Cardiac septum (tissue), 1 donor: ENCODE results near the gene FGF1. TPM values are rescaled to one million over a fixed set of nuclear protein-coding genes. Genes with fewer than 3 reads are reported as not detected.
A peak's percentile ranks its signal among the peaks of the same experiment; 100 is the strongest.

Experiments
- DNase-seq: peaks from one replicate; pipeline ENCODE4 v3.0.0-alpha.2; 2020; ENCODE audit warnings: low spot score
- intact Hi-C: fragments of 100-400 bp; cut with DNase I; formaldehyde crosslinking; loops from one replicate; pipeline ENCODE4 v1.14.0; 2022
- long read RNA-seq: library from polyadenylated mRNA; unstranded; transcript quantifications from one replicate; pipeline ENCODE4 v2.0.0, GENCODE V29; 2021
- total RNA-seq: library from RNA; stranded (reverse); fragmentation: NEBNext Ultra II Directional; extraction: Animal tissue kit (Norgen Biotek cat#: 25700); gene quantifications from one replicate; pipeline ENCODE4 v1.2.1, GENCODE V29; 2021
- donor health status: DM: no; HTN: no; CAD: no.

FGF1 gene
- total RNA-seq: 70.2 TPM
- long read RNA-seq, full-length matches to known transcripts: 65 of 115 reads
- long read RNA-seq, partial matches to known transcripts: 6 of 115 reads
- long read RNA-seq, other reads (novel, unspliced or antisense): 44 of 115 reads

- peak; percentile 85 for DNase-seq
- intact Hi-C loops: no loop called here
Observed at GRCh38 chr5:142685418-142686209, at the start of gene FGF1. FGF1 (minus strand) TSS chr5:142686090; CDS start chr5:142614127, 71,963 bp downstream.

- DNase-seq: no peak
- intact Hi-C loops: no loop called here
Observed at GRCh38 chr5:142727735-142728047, 41.8 kb upstream of the FGF1 start.

DNA sequence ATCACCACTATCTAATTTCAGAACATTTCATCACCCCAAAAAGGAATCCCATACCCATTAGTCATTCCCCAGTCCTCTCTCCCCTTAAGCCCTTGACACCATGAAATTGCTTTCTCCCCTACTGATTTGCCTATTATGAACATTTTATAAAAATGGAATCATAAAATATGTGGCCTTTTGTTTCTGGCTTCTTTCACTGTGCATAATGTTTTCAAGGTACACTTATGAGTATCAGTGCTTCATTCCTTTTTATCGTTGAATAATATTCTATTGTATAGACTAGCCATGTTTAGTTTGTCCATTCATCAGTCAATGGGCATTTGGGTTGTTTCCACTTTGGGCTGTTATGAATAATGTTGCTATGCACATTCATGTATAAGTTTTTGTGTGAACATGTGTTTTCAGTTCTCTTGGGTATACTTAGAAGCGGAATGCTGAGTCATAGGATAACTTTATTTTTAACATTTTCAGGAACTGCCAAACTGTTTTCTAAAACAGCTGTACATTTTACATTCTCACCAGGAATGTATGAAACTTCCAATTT lies 40.4 kb upstream of the FGF1 start:
- intact Hi-C loops: no loop called here
- no peak for DNase-seq

GRCh38 chr5:142725231-142726187 lies 39.6 kb upstream of the FGF1 start:
- DNase-seq: no peak
- intact Hi-C loops: no loop called here

- intact Hi-C loops: no loop called here
- DNase-seq: no peak
Observed at GRCh38 chr5:142724821-142725220, 38.9 kb upstream of the FGF1 start.

DNA sequence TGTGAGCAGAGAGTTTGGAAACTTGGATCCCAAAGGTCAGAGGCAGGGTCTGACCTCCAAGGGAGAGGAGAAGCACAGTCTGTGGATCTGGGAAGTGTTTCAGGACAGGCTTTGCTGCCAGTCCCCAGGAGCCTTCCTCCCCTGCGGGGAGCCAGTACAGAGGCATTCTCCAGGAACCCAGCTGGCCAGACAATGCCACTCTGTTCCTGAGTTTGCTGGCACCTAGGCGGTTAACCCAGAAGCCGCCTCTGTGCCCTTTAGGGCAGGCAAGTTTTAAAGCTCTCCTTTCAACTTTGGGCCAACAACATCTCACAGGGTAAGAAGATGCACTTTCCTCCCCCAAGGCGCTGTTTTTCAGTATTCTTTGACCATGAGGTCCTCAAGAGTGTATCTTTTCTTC lies 37.0 kb upstream of the FGF1 start:
- intact Hi-C loops: no loop called here
- DNase-seq: no peak

- intact Hi-C loops: no loop called here
- no peak for DNase-seq
Observed at GRCh38 chr5:142722146-142722545, 36.3 kb upstream of the FGF1 start.

- no peak for DNase-seq
- intact Hi-C loops: no loop called here
Observed at GRCh38 chr5:142720641-142721271, 34.9 kb upstream of the FGF1 start.

GRCh38 chr5:142719836-142720370 lies 34.0 kb upstream of the FGF1 start:
- no peak for DNase-seq
- intact Hi-C loops: loop anchor here (2.0 kb wide), 2 partner anchors 49 to 161 kb away; no protein-coding TSS in a partner anchor

GRCh38 chr5:142717582-142718215 lies 31.8 kb upstream of the FGF1 start:
- no peak for DNase-seq
- intact Hi-C loops: loop anchor here (2.0 kb wide), 2 partner anchors 51 to 163 kb away; no protein-coding TSS in a partner anchor

DNA sequence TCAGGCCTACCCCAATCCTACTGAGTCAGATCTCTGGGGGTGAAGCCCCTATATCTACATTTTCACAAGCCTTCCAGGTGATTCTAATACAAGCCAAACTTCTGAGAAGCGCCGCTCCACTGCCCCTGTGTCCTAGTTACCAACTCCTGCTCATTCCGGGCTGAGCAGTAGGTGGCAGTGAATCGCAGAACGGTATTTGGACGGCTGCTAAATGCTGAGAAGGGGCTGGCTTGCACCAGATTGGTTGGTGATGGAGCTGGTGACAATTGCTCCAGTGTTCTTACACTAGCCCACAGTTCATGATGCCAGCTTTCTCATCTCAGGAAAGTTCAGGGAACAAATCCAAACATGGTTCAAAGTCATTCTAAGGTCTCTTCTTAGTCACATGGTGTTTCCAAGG lies 31.1 kb upstream of the FGF1 start:
- peak; percentile 79 for DNase-seq
- intact Hi-C loops: no loop called here

GRCh38 chr5:142715291-142715690 lies 29.4 kb upstream of the FGF1 start:
- DNase-seq: no peak
- intact Hi-C loops: no loop called here

- peak; percentile 94 for DNase-seq
- intact Hi-C loops: no loop called here
Observed at GRCh38 chr5:142713121-142713706, 27.3 kb upstream of the FGF1 start.

DNA sequence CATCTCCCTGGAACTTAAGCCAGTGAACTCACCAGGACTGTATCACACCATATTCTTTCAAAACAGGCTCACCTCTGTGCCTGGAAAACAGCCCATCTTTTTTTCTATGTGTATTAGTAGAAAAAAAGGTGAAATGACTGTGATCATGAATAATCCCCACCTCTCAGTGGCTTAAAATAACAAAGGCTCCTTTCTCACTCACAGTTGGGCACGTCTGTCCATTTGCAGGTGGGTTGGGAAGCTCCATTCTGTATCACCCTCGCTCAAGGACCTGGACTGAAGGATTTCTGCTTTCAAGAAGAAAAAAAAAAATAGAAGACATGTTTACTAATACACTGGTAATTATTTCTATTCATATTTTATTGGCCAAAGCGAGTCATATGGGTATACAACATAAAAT lies 17.3 kb upstream of the FGF1 start:
- DNase-seq: no peak
- intact Hi-C loops: loop anchor here (10.0 kb wide), 1 partner anchor 378 kb away; the partner anchor contains the start of gene SPRY4

DNA sequence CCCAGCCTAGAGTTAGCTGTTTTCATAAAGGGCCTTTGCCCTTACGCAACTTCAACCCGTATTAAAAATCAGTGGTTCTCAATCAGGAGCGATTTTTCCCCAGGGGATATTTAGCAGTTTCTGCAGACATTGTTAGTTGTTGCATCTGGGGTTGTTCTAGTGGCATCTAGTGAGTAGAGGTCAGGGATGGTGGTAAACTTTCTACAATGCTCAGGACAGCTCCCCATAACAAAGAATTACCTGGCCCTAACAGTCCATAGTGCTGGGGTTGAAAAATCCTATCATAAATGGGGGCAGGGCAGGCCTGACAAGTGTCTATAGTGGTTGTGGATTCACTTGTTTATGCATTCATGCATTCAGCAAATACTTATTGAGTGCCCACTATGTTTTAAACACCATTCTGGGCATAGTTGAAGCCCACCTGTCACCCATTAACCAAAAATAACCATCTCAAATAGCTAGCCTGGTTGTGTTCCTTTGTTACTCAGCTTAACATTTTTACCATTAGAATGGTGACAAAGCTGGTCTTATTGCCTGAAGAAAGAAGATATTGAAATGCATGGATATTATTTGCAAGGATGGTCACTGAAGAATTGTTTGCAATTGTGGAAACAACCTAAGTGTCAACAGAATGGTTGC lies 15.9 kb upstream of the FGF1 start:
- DNase-seq: no peak
- intact Hi-C loops: loop anchor here (10.0 kb wide), 1 partner anchor 377 kb away; the partner anchor contains the start of gene SPRY4

DNA sequence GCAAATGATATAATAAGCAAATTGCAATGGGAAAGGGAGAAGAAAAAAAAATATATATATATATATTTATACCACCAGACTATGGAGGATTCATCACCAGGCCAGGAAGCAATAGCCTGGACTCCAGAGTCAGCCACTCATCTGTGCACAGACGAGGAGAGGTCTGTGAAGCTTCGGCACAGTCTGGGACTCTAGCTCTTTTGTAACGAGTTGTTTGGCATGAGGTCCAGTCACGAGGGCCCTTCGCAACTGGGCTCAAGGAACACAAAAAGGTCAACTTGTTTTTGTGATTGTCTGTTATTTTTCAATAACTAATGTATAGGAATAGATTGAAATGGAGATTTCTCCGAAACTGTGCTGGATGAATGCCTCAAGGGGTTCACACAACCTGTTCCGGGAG lies 14.7 kb upstream of the FGF1 start:
- no peak for DNase-seq
- intact Hi-C loops: loop anchor here (10.0 kb wide), 1 partner anchor 376 kb away; the partner anchor contains the start of gene SPRY4

- DNase-seq: peak; percentile 94
- intact Hi-C loops: loop anchor here (2.0 to 5.0 kb wide), 3 partner anchors 88 to 547 kb away; no protein-coding TSS in a partner anchor
Observed at GRCh38 chr5:142699184-142699720, 13.4 kb upstream of the FGF1 start.
